ENCODE results near the gene TCP11.

TCP11 gene

GRCh38 chr6:35176301-35177024, 35.3 kb upstream of the TCP11 start:
- Mint-ChIP-seq H3K4me1 (peaks cover 50% of the 10 kb centered on the region), H3K27me3 (ENCODE audit: low read depth) (peaks cover 14% of the 10 kb centered on the region), H3K4me3 (no peak overlapping the region), H3K36me3 (ENCODE audit: low read depth) (no peaks in the 10 kb centered on the region), H3K9me3 (no peaks in the 10 kb centered on the region), H3K27ac (no peak overlapping the region)
- TF ChIP-seq CTCF (IDR thresholded peaks at IDR 0.05; ENCODE audit: unreplicated experiment in 3 of 3): no peak

GRCh38 chr6:35174501-35174900, 33.4 kb upstream of the TCP11 start:
- no peak overlapping the region for H3K27ac Mint-ChIP-seq
- H3K27me3 Mint-ChIP-seq (ENCODE audit: low read depth): peaks cover 20% of the 10 kb centered on the region
- H3K36me3 Mint-ChIP-seq (ENCODE audit: low read depth): no peaks in the 10 kb centered on the region
- peaks cover 30% of the 10 kb centered on the region for H3K4me1 Mint-ChIP-seq
- H3K4me3 Mint-ChIP-seq: no peak overlapping the region
- no peaks in the 10 kb centered on the region for H3K9me3 Mint-ChIP-seq
- TF ChIP-seq CTCF (IDR thresholded peaks at IDR 0.05; ENCODE audit: unreplicated experiment in 3 of 3): no peak

- H3K27me3 Mint-ChIP-seq (ENCODE audit: low read depth): peaks cover 20% of the 10 kb centered on the region
- TF ChIP-seq CTCF (IDR thresholded peaks at IDR 0.05; ENCODE audit: unreplicated experiment in 3 of 3): no peak
- no peak overlapping the region for H3K4me3 Mint-ChIP-seq
- no peak overlapping the region for H3K27ac Mint-ChIP-seq
- H3K9me3 Mint-ChIP-seq: no peaks in the 10 kb centered on the region
- peaks cover 26% of the 10 kb centered on the region for H3K4me1 Mint-ChIP-seq
- H3K36me3 Mint-ChIP-seq (ENCODE audit: low read depth): no peaks in the 10 kb centered on the region
Measured at GRCh38 chr6:35174088-35174434, 32.9 kb upstream of the TCP11 start.

- H3K4me3 Mint-ChIP-seq: no peak overlapping the region
- H3K4me1 Mint-ChIP-seq: peaks cover 25% of the 10 kb centered on the region
- TF ChIP-seq CTCF (IDR thresholded peaks at IDR 0.05; ENCODE audit: unreplicated experiment in 3 of 3): no peak
- H3K9me3 Mint-ChIP-seq: no peaks in the 10 kb centered on the region
- H3K36me3 Mint-ChIP-seq (ENCODE audit: low read depth): no peaks in the 10 kb centered on the region
- H3K27me3 Mint-ChIP-seq (ENCODE audit: low read depth): peaks cover 23% of the 10 kb centered on the region
- H3K27ac Mint-ChIP-seq: no peak overlapping the region
Measured at GRCh38 chr6:35173427-35174087, 32.4 kb upstream of the TCP11 start.

- Mint-ChIP-seq H3K4me3 (no peak overlapping the region), H3K4me1 (peaks cover 25% of the 10 kb centered on the region), H3K27ac (no peak overlapping the region), H3K27me3 (ENCODE audit: low read depth) (peaks cover 27% of the 10 kb centered on the region), H3K9me3 (no peaks in the 10 kb centered on the region), H3K36me3 (ENCODE audit: low read depth) (no peaks in the 10 kb centered on the region)
- no peak for TF ChIP-seq CTCF (IDR thresholded peaks at IDR 0.05; ENCODE audit: unreplicated experiment in 3 of 3)
Measured at GRCh38 chr6:35173044-35173426, 31.9 kb upstream of the TCP11 start.

- no peak for TF ChIP-seq CTCF (IDR thresholded peaks at IDR 0.05; ENCODE audit: unreplicated experiment in 3 of 3)
- no peaks in the 10 kb centered on the region for H3K36me3 Mint-ChIP-seq (ENCODE audit: low read depth)
- H3K27me3 Mint-ChIP-seq (ENCODE audit: low read depth): peaks cover 23% of the 10 kb centered on the region
- no peaks in the 10 kb centered on the region for H3K9me3 Mint-ChIP-seq
- H3K4me3 Mint-ChIP-seq: no peak overlapping the region
- H3K27ac Mint-ChIP-seq: no peak overlapping the region
- H3K4me1 Mint-ChIP-seq: peaks cover 11% of the 10 kb centered on the region
Measured at GRCh38 chr6:35170891-35171290, 29.8 kb upstream of the TCP11 start.
